ENCODE results near the gene SMARCA1.
A peak's percentile ranks its signal among the peaks of the same experiment; 100 is the strongest.

Gene SMARCA1

DNA sequence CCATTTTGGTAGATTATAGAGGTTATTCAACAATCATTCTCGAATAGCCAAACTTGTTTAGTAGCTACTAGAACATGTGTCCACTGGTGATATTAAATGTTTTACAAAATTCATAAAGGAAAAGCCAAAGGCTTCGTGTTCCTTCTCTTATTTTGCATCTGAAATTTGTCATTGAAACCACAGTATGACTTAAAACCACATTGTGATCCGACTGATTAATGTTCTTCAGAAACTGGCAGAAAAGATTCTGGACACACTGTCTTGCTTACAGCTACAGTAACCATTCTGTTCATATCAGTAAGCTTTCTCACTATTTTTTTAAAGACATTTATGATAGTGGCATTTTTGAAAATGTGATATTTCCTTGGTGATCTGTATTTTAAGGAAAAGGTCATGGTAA is 2.6 kb upstream of the SMARCA1 start:
- no peak for DNase-seq

- DNase-seq = no peak
These were observed 1.9 kb upstream of the SMARCA1 start for GRCh38 chrX:129525162-129525561.

DNA sequence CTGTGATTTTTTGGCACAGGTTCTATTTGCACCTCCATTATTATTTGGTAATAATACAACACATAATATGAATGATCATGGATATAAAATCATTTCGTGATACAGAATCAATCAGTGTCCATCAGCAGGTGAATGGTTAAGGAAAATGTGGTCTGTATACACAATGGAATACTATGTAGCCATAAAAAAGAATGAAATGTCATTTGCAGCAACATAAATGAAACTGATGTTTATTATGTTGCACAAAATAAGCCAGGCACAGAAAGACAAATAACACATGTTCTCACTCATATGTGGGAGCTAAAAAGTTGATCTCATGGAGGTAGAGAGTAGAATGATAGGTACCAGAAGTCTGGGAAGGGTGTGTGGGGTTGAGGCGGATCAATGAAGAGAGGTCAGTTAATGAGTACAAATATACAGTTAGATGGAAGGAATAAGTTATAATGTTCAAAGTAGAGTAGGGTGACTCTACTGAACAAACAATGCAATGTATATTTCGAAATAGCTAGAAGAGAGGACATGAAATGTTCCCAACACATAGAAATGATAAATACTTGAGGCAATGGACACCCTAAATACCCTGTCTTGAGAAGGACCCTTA is 1.1 kb upstream of the SMARCA1 start:
- no peak for DNase-seq

- DNase-seq = peak in 2 of 4 experiments; percentile 2 to 8
These were observed 859 bp downstream of the SMARCA1 start for GRCh38 chrX:129522184-129523078.

GRCh38 chrX:129520151-129520550 is 3.1 kb downstream of the SMARCA1 start:
- no peak for DNase-seq

DNA sequence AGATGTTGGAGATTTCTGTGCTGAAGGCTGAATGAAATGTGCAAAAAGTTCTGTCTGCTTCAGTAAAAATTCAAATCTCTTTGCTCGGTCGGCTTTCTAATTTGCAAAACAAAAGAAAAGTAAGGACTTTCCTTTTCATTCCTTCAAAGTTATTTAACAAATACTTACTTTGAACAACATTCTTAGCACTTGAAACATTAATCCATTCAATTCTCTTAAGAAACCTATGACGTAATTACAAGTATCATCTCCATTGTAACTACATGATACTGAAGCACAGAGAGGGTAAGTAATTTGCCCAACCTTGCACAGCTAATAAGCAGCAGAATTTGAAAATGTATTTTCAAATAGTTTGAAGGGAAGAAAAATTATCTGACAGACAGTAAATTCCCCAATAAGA is 6.9 kb downstream of the SMARCA1 start:
- DNase-seq = no peak

- no peak for DNase-seq
These were observed 10.9 kb downstream of the SMARCA1 start for GRCh38 chrX:129512409-129512808.

- DNase-seq = no peak
These were observed 11.6 kb downstream of the SMARCA1 start for GRCh38 chrX:129511689-129512088.

- no peak for DNase-seq
These were observed 13.0 kb downstream of the SMARCA1 start for GRCh38 chrX:129510331-129510730.

GRCh38 chrX:129497146-129497843 is 26.0 kb downstream of the SMARCA1 start:
- peak in 1 of 4 experiments; percentile 1 for DNase-seq

DNA sequence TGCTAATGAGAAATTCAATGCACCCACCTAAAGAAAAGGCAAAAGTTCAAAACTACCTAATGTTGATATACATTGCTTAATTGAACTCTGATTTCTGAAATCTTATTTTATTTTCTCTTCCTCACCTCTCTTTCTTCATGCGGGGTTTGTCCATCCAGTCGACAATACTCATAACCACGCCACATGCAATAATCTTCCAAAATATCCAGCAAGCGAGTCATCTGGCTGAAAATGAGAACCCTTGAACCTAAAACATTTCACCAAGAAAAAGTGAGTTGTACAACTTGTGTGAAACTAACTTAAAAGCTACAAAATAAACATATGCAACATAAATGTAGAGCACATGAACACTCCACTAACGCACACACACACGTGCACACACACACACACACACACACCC is 26.7 kb downstream of the SMARCA1 start:
- no peak for DNase-seq

DNA sequence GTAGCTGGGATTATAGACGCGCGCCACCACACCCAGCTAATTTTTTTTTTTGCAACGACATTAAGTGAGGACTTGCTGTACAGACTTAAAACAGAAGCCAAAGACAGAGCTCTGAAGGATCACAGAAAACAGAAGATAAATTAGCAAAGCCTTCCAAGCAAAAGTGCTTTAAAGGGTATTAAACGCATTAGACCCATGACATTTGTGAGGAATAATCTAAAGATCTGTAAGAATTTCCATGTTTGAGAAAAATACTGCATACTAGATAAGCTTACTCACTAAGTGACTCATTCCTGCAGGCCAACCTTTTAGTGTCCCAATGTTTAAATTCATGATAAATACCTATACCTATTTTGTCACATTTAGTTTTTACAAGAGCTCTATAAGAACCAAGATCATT is 27.4 kb downstream of the SMARCA1 start:
- no peak for DNase-seq

DNA sequence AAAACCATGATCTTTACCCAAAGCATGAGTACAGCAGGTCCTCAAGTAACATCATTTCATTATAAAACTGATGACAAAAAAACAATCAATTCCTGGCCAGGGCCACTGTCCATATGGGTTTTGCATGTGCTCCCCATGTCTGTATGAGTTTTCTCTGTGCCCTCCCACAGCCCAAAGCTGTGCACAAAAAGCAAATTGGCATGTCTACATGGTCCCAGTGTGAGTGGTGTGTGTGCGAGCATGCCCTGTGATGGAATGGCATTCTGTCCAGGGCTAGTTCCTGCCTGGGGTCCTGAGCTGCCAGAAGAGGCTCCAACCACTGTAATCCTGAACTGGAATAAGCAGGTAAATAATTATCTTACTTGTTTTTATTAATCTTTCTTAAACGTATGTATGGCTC is 28.4 kb downstream of the SMARCA1 start:
- DNase-seq = no peak

GRCh38 chrX:129493643-129494042 is 29.6 kb downstream of the SMARCA1 start:
- DNase-seq = peak in 1 of 4 experiments; percentile 0

GRCh38 chrX:129490330-129490729 is 33.0 kb downstream of the SMARCA1 start:
- no peak for DNase-seq

DNA sequence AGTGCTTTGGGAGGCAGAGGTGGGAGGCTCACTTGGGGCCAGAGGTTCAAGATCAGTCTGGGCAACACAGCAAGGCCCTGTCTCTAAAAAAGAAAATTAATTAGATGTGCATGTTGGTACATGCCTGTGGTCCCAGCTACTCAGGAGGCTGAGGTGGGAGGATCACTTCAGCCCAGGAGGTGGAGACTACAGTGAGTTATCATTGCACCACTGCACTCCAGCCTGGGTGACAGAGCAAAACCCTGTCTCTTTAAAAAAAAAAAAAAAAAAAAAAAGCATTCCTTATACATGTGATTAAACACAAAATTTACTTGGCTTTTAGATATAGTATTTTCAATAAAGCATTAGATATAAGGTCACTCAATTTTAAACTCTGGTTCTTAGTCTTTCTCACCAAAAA is 34.9 kb downstream of the SMARCA1 start:
- DNase-seq = no peak

GRCh38 chrX:129480889-129481288 is 42.4 kb downstream of the SMARCA1 start:
- no peak for DNase-seq

DNA sequence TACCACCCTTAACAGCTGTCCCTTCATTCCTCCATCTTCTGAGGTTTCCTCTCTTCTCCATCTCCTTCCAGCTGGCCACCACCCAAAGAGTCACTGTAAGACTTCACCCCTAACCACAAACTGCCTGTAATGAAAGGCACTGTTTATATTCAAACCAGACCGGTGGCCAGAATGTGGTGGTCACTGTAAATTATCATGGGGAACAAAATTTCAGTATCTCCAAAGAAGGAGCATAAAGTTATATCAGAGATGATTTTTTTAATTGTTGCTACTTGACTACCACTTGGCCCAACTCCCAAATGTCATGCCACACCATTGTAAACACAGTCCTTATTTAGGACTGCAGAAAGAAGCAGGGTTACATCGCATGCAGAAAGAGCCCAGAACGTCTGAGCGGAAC is 44.8 kb downstream of the SMARCA1 start:
- no peak for DNase-seq

DNA sequence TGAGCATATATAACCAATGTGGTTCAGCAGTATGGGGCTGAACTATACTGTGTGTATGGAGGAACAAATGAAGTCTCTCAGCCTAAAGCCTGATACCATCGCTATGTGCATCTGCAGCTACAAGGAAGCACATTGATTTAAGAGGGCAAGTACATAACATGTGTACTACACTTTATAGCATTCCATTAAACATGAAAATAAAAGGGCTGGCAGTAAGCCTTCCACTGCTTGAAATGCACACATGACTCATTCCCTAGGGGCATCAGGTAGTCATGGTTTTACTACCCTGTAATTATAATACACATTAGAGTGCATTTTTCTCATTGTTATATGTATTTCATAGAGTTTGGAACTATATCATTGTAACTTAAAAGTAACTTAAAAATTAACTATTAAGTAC is 51.2 kb downstream of the SMARCA1 start:
- DNase-seq = no peak

DNA sequence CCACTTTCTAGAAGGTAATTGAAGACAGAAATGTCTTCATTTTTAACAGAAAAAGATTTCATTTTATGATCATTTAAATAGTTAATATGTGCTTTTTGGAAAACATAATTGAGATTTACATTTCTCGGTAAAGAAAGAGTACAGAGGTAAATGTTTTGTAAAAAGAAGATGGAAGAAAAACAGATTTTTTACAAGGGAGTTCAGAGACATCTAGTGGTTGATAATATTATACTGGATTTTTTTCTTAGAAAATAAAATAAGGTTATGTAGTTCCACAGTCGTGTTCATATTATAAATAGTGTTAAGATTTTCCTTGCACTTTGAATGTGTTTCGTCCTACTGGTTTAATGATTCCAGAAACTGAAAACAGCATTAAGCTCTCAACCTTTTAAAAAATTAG is 60.6 kb downstream of the SMARCA1 start:
- peak in 1 of 4 experiments; percentile 6 for DNase-seq

DNA sequence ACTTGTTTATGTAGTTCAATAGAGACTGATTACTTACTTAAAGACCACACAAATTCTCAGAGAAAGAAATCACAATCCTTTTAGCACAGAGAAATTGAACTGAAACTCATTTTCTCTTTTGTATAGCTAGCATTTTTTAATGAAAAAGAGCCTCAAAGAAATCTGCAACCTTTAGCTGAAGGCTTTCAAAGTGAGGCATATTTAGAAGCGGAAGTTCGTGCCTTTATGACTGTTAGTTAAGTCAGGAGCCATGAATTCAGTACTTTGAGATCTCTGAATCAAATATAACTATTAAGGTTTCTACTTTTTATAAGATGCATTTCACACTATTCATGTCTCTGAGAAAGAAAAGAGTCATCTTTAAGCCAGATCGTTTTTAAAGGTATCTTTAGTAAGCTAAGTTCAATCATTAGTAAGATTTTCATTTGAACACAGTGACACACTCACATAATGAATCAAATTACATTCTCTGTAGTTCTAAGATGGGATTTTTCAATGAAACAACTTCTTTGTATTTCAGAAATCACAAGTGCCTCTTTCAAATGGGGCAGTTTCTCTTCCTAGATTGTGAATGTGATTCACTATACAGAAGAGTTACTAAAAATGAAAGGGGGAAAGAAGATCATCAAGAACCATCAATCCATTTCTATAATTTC is 61.4 kb downstream of the SMARCA1 start:
- DNase-seq = no peak

- no peak for DNase-seq
These were observed 70.8 kb downstream of the SMARCA1 start for GRCh38 chrX:129452523-129452922.

DNA sequence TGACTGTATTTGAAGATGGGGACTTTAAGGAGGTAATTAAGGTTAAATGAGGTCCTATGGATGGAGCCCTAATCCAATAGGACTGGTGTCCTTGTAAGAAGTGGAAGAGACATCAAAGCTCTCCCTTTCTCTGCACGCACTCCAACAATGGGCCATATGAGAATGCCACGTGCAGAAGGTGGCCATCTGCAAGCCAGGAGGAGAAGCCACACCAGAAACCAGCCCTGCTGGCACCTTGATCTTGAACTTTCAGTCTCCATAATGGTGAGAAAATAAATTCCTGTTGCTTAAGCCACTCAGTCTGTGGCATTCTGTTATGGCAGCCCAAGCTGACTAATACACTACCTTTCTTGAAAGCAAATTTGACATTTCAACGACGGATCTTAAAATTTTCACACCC is 73.2 kb downstream of the SMARCA1 start:
- no peak for DNase-seq
